Suprapubic skin (tissue), 4 donors: Measurements from ENCODE around the gene KCNJ6.

Experiments used
- CTCF ChIP-seq, 2 donors: fragments of 200-600 bp in 1 of 2; fragments of 450-650 bp in 1 of 2; sonication (generic) in 1 of 2; IDR thresholded peaks; one replicate each; pipeline ENCODE4 v1.5.1; 2016 to 2019; ENCODE audit warnings: antibody characterized with exemption in 2 of 2, mild to moderate bottlenecking in 1 of 2, moderate library complexity in 1 of 2
- POLR2A ChIP-seq, 2 donors: fragments of 450-650 bp; IDR thresholded peaks; one replicate each; pipeline ENCODE4 v1.6.1; 2017; ENCODE audit warnings: antibody characterized with exemption in 2 of 2, mild to moderate bottlenecking in 2 of 2, moderate library complexity in 2 of 2
- POLR2AphosphoS5 ChIP-seq, 3 donors: sonication (generic); formaldehyde crosslinking; IDR thresholded peaks; one replicate each; pipeline ENCODE4 v1.6.1; 2017; ENCODE audit warnings: antibody characterized with exemption in 3 of 3

GRCh38 chr21:37562920-37563640 is 353.2 kb downstream of the KCNJ6 start:
- TF ChIP-seq POLR2AphosphoS5 (IDR thresholded peaks at IDR 0.05) = no peak
- TF ChIP-seq CTCF (IDR thresholded peaks at IDR 0.05) = no peak
- no peak for TF ChIP-seq POLR2A (IDR thresholded peaks at IDR 0.05)
